Peyer's patch (tissue), 4 donors: ENCODE data around the gene FUT7.

ENCODE experiments used
- POLR2A ChIP-seq, 2 donors: fragments of 450-650 bp; IDR thresholded peaks; one replicate each; pipeline ENCODE4 v1.5.1; 2017; ENCODE audit warnings: antibody characterized with exemption in 2 of 2, mild to moderate bottlenecking in 2 of 2, moderate library complexity in 2 of 2
- TF ChIP-seq, protein P1 (sequence below), 6 experiments: fragments of 450-650 bp in 4 of 6; fragments of 200-600 bp in 2 of 6; sonication (generic) in 1 of 6; IDR thresholded peaks; one replicate each; pipeline ENCODE4 v1.5.1; 2017 to 2019; ENCODE audit warnings: antibody characterized with exemption in 6 of 6, mild to moderate bottlenecking in 3 of 6, moderate library complexity in 1 of 6

- TF ChIP-seq, protein P1, sequence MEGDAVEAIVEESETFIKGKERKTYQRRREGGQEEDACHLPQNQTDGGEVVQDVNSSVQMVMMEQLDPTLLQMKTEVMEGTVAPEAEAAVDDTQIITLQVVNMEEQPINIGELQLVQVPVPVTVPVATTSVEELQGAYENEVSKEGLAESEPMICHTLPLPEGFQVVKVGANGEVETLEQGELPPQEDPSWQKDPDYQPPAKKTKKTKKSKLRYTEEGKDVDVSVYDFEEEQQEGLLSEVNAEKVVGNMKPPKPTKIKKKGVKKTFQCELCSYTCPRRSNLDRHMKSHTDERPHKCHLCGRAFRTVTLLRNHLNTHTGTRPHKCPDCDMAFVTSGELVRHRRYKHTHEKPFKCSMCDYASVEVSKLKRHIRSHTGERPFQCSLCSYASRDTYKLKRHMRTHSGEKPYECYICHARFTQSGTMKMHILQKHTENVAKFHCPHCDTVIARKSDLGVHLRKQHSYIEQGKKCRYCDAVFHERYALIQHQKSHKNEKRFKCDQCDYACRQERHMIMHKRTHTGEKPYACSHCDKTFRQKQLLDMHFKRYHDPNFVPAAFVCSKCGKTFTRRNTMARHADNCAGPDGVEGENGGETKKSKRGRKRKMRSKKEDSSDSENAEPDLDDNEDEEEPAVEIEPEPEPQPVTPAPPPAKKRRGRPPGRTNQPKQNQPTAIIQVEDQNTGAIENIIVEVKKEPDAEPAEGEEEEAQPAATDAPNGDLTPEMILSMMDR (IDR thresholded peaks at IDR 0.05) = no peak
- no peak for TF ChIP-seq POLR2A (IDR thresholded peaks at IDR 0.05)
Measured at GRCh38 chr9:137037483-137037882, 5.6 kb upstream of the FUT7 start.
